IMR-90 (cell line): ENCODE measurements around the gene FICD.
A peak's percentile ranks its signal among the peaks of the same experiment; 100 is the strongest.

Experiments
- BHLHE40 ChIP-seq: fragments of 150-350 bp; IDR thresholded peaks from 2 replicates; pipeline ENCODE4 v1.6.1; 2016; ENCODE audit warnings: mild to moderate bottlenecking, low read depth, low read length
- CEBPB ChIP-seq: IDR thresholded peaks from 2 replicates; pipeline ENCODE4 v1.6.1; 2012; ENCODE audit warnings: low read depth, low read length, improper control_type of control experiment
- CHD1 ChIP-seq: IDR thresholded peaks from 2 replicates; pipeline ENCODE4 v1.6.1; 2012; ENCODE audit warnings: low read depth, low read length, improper control_type of control experiment
- FOS ChIP-seq: fragments of 150-350 bp; IDR thresholded peaks from 2 replicates; pipeline ENCODE4 v1.6.1; 2016; ENCODE audit warnings: low read depth, low read length
- MXI1 ChIP-seq: IDR thresholded peaks from 2 replicates; pipeline ENCODE4 v1.6.1; 2012; ENCODE audit warnings: low read depth, mild to moderate bottlenecking, low read length, moderate library complexity, borderline replicate concordance
- POLR2A ChIP-seq: IDR thresholded peaks from 2 replicates; pipeline ENCODE4 v1.6.1; 2012; ENCODE audit warnings: mild to moderate bottlenecking, low read depth, low read length
- RAD21 ChIP-seq: IDR thresholded peaks from 2 replicates; pipeline ENCODE4 v1.6.1; 2012; ENCODE audit warnings: low read length, improper control_type of control experiment
- RCOR1 ChIP-seq: IDR thresholded peaks from 2 replicates; pipeline ENCODE4 v1.6.1; 2012; ENCODE audit warnings: mild to moderate bottlenecking, low read length, improper control_type of control experiment; ENCODE audit not compliant: insufficient replicate concordance
- SMC3 ChIP-seq: fragments of 150-350 bp; IDR thresholded peaks from 2 replicates; pipeline ENCODE4 v1.6.1; 2016; ENCODE audit warnings: low read depth, mild to moderate bottlenecking, antibody characterized with exemption, low read length, moderate library complexity
- TF ChIP-seq, protein P1 (sequence below): conservative IDR thresholded peaks from 2 replicates; pipeline ENCODE4 v1.5.1; 2012; ENCODE audit warnings: mild to moderate bottlenecking, low read depth, low read length, improper control_type of control experiment
- TF ChIP-seq, protein P2 (sequence below): fragments of 150-350 bp; IDR thresholded peaks from 2 replicates; pipeline ENCODE4 v1.6.1; 2016; ENCODE audit warnings: low read depth, mild to moderate bottlenecking, low read length, moderate library complexity, borderline replicate concordance
- TF ChIP-seq, protein P3 (sequence below): fragments of 150-350 bp; IDR thresholded peaks from 2 replicates; pipeline ENCODE4 v1.6.1; 2017; ENCODE audit warnings: mild to moderate bottlenecking, antibody characterized with exemption, low read length, low read depth

- TF ChIP-seq, protein P1, sequence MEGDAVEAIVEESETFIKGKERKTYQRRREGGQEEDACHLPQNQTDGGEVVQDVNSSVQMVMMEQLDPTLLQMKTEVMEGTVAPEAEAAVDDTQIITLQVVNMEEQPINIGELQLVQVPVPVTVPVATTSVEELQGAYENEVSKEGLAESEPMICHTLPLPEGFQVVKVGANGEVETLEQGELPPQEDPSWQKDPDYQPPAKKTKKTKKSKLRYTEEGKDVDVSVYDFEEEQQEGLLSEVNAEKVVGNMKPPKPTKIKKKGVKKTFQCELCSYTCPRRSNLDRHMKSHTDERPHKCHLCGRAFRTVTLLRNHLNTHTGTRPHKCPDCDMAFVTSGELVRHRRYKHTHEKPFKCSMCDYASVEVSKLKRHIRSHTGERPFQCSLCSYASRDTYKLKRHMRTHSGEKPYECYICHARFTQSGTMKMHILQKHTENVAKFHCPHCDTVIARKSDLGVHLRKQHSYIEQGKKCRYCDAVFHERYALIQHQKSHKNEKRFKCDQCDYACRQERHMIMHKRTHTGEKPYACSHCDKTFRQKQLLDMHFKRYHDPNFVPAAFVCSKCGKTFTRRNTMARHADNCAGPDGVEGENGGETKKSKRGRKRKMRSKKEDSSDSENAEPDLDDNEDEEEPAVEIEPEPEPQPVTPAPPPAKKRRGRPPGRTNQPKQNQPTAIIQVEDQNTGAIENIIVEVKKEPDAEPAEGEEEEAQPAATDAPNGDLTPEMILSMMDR: no peak
- TF ChIP-seq FOS (no peak), CEBPB (no peak), MXI1 (peak; percentile 61; the same call in 1 of the 2 replicates), SMC3 (no peak), BHLHE40 (peak; percentile 65; the same call in 1 of the 2 replicates), POLR2A (no peak), CHD1 (no peak), RAD21 (no peak), RCOR1 (no peak)
- TF ChIP-seq, protein P2, sequence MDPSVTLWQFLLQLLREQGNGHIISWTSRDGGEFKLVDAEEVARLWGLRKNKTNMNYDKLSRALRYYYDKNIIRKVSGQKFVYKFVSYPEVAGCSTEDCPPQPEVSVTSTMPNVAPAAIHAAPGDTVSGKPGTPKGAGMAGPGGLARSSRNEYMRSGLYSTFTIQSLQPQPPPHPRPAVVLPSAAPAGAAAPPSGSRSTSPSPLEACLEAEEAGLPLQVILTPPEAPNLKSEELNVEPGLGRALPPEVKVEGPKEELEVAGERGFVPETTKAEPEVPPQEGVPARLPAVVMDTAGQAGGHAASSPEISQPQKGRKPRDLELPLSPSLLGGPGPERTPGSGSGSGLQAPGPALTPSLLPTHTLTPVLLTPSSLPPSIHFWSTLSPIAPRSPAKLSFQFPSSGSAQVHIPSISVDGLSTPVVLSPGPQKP: no peak
- TF ChIP-seq, protein P3, sequence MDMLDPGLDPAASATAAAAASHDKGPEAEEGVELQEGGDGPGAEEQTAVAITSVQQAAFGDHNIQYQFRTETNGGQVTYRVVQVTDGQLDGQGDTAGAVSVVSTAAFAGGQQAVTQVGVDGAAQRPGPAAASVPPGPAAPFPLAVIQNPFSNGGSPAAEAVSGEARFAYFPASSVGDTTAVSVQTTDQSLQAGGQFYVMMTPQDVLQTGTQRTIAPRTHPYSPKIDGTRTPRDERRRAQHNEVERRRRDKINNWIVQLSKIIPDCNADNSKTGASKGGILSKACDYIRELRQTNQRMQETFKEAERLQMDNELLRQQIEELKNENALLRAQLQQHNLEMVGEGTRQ: peak; percentile 77; the same call in 1 of the 2 replicates
Observed at GRCh38 chr12:108565976-108566375, 50.9 kb downstream of the FICD start.
